Epithelial cell of proximal tubule (primary cell): ENCODE results near the gene UNK. TPM values are rescaled to one million over a fixed set of nuclear protein-coding genes. Genes with fewer than 3 reads are reported as not detected.
"Not testable (repeated sequence)": the region's sequence is repeated elsewhere in the genome, so short reads cannot be mapped to it uniquely, and the experiment has no call there.

Source experiments
- DNase-seq: peaks from one replicate; pipeline ENCODE4 v3.0.0-alpha.2; 2011; ENCODE audit warnings: low read depth
- H3K4me3 ChIP-seq: 2 replicates; pipeline ENCODE4 v1.5.1; 2011; ENCODE audit warnings: low read depth, mild to moderate bottlenecking, low read length
- CTCF ChIP-seq: conservative IDR thresholded peaks from 2 replicates; pipeline ENCODE4 v1.5.1; 2012; ENCODE audit warnings: low read depth, mild to moderate bottlenecking, low read length
- total RNA-seq: library from RNA; depleted of rRNA; stranded (reverse); fragments of >200 nt; gene quantifications from 2 replicates; pipeline ENCODE4 v1.2.3, GENCODE V29; 2015

Gene UNK
- total RNA-seq, 1 donor from 2014 or later, result 19.4 TPM

- no peak for TF ChIP-seq CTCF
- H3K4me3 ChIP-seq, result no peak overlapping the region
- DNase-seq, result no peak
These were observed 84.9 kb downstream of the UNK start for GRCh38 chr17:75869282-75870141.

GRCh38 chr17:75870228-75870627 lies 85.6 kb downstream of the UNK start:
- H3K4me3 ChIP-seq, DNase-seq: not testable (repeated sequence)

- DNase-seq, result no peak
- no peak for TF ChIP-seq CTCF
- H3K4me3 ChIP-seq, result no peak overlapping the region
These were observed 88.1 kb downstream of the UNK start for GRCh38 chr17:75872434-75873351.

GRCh38 chr17:75873587-75874322 lies 89.1 kb downstream of the UNK start:
- no peak for TF ChIP-seq CTCF
- no peak overlapping the region for H3K4me3 ChIP-seq
- no peak for DNase-seq

GRCh38 chr17:75874323-75875181 lies 89.9 kb downstream of the UNK start:
- H3K4me3 ChIP-seq, result no peak overlapping the region
- TF ChIP-seq CTCF, result no peak
- no peak for DNase-seq

Other genes with a start within 250 kb of the UNK start
- gene MYO15B, start 197.0 kb upstream of the UNK start, total RNA-seq, result 0.36 and 5.4 TPM in 2 replicates
- gene SMIM5, start 151.4 kb upstream of the UNK start, total RNA-seq, result 0.63 and 0.94 TPM in 2 replicates
- 20.0 and 25.7 TPM in 2 replicates for gene RECQL5, start 117.7 kb upstream of the UNK start, total RNA-seq
- gene SAP30BP, start 117.5 kb upstream of the UNK start, total RNA-seq, result 95.8 and 107 TPM in 2 replicates
- 22.6 and 33.3 TPM in 2 replicates for gene ITGB4, start 63.3 kb upstream of the UNK start, total RNA-seq
- gene GALK1, start 19.6 kb upstream of the UNK start, total RNA-seq, result 44.3 and 48.2 TPM in 2 replicates
- gene UNC13D, start 59.6 kb downstream of the UNK start, total RNA-seq, result 9.2 and 17.8 TPM in 2 replicates
- gene WBP2, start 70.5 kb downstream of the UNK start, total RNA-seq, result 65.5 and 69.2 TPM in 2 replicates
- gene TRIM47, start 93.8 kb downstream of the UNK start, total RNA-seq, result 51.2 and 68.7 TPM in 2 replicates
- gene TRIM65, start 112.1 kb downstream of the UNK start, total RNA-seq, result 24.7 and 28.6 TPM in 2 replicates
- gene MRPL38, start 120.1 kb downstream of the UNK start, total RNA-seq, result 38.3 and 47.9 TPM in 2 replicates
- gene FBF1, start 156.2 kb downstream of the UNK start, total RNA-seq, result 5.5 and 9.0 TPM in 2 replicates
- gene ACOX1, start 194.4 kb downstream of the UNK start, total RNA-seq, result 22.2 and 35.1 TPM in 2 replicates
- 25.3 and 41.6 TPM in 2 replicates for gene TEN1, start 194.4 kb downstream of the UNK start, total RNA-seq
- 0.17 and 1.7 TPM in 2 replicates for gene CDK3, start 216.0 kb downstream of the UNK start, total RNA-seq
- 22.2 and 24.8 TPM in 2 replicates for gene EVPL, start 242.5 kb downstream of the UNK start, total RNA-seq